Measurements from ENCODE around the gene CLEC4M. TPM values are rescaled to one million over a fixed set of nuclear protein-coding genes. Genes with fewer than 3 reads are reported as not detected.
"Not testable (repeated sequence)": the region's sequence is repeated elsewhere in the genome, so short reads cannot be mapped to it uniquely, and the experiment has no call there.

CLEC4M gene
- total RNA-seq, 2 donors from 2014 or later: not detected

DNA sequence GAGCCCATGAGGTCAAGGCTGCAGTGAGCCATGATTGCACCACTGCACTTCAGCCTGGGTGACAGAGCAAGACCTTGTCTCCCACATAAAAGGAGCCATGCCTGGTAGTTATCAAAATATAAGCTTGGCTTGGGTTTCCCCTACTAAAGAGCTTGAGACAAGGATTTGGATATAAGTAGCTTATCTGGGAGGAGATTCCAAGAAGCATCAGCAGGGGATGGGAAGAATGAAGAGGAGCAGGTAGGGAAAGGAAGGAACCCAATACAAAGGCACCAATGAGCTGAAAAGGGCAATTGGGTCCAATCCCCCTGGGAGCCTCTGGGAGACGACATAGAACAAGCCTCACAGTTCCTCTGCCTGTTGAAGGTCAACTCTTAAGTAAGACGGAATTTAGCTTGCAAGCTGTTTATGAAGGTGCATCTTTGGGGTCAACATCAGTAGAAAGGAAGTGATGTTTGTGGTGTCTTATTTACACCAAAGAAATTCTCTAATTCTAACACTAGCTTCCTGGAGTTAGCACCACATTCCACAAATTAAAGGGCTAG, 23.8 kb upstream of the CLEC4M start:
- intact Hi-C loops (cut with DNase I, micrococcal nuclease): no loop called here
- DNase-seq: no peak
- ATAC-seq: no peak

DNA sequence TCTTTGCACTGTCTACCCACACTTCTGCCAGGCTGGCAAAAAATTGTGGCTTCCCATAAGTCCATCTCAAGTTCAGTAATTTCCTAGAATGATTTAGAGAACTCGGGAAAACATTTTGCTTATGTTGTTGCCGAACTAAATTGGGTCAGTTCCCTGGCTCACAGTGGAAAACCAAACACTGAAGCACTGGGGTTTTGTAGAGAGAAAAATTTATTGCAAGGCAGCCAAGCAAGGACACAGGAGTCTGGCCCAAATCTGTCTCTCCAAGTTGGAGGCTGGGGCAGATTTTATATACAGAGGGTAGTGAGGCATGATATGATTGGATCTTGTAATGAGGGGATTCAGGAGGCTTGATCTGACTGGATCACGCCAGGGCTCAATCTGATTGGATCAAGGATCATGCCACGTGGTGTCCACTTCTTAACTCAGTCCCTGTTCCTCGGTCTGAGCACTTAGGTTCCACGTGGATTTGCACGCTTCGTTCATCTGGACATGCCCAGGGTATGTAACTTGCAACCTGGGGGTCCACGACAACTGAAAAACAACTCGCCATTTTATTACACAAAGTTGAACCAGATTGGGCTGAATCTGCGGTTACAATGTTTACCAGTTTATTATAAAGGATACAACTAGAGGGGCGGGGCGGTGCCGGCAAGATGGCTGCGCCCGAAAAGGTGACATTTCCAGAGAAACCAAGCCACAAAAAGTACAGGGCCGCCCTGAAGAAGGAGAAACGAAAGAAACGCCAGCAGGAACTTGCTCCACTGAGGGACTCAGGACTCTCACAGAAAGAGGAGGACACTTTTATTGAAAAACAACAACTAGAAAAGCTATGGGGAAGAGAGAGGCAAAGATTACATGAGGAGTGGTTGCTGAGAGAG, 23.0 kb upstream of the CLEC4M start:
- ATAC-seq: no peak
- intact Hi-C loops (cut with DNase I, micrococcal nuclease): no loop called here
- no peak for DNase-seq

DNA sequence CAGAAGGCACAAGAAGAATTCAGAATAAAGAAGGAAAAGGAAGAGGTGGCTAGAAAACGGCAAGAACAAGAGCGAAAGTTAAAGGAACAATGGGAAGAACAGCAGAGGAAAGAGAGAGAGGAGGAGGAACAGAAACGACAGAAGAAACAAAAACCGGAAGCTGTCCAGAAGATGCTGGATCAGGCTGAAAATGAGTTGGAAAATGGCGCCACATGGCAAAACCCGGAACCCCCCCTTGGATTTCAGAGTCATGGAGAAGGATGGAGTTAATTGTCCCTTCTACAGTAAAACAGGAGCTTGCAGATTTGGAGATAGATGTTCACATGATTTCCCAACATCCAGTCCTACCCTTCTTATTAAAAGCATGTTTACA, 22.4 kb upstream of the CLEC4M start:
- ATAC-seq: no peak
- intact Hi-C loops (cut with DNase I, micrococcal nuclease): no loop called here
- no peak for DNase-seq

DNA sequence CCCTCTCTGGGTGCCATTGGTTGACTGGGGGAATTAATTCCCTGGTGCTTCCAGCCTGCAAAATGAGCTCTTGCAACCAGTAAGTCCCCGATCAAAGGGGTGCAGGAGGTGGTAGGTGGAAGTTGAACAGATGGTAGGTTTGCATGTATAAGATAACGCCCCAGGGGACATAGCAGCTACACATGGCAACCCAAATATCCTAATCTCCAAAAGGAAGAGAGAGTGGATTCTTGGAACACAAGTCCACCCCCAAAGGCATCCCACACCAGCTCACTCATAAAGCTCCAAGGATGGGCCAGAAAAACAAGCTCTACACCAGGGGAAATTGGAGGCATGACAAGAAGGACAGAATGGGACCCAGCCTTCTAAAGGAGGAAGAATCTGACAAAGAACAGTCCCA, 20.5 kb upstream of the CLEC4M start:
- ATAC-seq (no peak), DNase-seq (no peak)
- intact Hi-C loops (cut with DNase I, micrococcal nuclease): no loop called here

DNA sequence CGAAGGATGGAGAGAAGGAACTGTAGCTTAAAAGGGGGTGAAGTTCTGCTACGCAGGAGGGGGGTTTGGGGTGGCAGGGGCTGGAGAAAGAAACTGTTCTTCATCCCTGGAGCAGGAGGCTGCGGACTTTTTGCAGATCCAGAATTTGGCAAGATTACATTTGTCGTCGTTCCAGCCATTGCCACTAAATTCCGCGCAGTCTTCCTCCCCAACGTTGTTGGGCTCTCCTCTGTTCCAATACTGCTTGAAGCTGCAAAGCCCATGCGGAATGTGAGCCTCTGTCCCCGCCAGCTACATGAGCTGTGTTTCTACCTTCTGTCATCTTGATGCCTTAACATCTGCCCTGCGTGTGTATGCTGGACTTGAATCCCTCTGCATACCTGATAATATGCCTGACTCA, 20.1 kb upstream of the CLEC4M start:
- ATAC-seq: no peak
- intact Hi-C loops (cut with DNase I, micrococcal nuclease): no loop called here
- DNase-seq: no peak

DNA sequence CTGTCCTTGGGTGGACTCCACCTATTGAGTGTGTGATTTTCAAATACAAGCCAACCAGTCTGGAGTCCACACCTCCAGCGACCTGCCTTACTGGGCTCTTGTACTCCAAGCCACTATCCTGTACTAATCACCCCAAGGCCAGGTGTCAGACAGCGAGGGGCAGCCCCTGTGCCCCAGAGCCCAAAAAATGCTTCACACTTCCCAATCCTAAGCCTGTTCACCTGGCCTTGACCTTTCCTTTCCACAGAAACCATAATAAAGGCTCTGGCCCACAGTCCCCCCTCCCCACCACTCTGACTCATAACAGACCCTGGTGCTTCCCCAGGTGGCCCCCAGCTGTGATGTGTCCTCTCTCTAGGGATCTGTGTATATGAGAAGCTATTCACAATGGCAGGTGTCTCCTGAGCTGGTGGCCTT, 19.6 kb upstream of the CLEC4M start:
- DNase-seq (no peak), ATAC-seq (no peak)
- intact Hi-C loops (cut with DNase I, micrococcal nuclease): no loop called here

DNA sequence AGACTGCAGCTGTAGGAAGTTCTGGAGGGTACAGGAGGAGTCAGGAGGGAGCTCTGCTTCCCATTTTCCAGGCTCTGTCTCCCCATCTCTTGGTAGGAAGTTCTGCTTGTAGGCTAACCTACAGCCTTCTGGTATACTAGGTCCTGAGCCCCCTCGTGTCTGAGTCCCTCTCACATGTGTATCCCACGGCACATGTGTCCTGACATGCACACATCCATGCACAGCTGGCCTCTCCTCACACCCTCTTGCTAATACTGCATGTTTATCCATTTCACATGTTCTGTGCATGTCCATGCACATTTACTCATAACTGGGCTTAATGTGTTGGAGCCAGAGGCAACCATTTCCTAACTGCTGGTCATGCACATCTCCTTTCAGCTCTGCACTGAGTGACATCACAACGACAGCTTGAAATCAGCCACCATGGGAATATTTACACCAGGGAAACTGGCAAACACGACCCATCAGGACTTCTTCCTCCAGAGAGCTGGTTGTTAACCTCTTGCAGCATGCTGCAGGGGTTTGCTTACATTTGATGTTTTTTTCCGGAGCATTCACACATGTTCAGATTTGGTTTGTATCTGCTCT, 18.8 kb upstream of the CLEC4M start:
- no peak for ATAC-seq
- DNase-seq: no peak
- intact Hi-C loops (cut with DNase I, micrococcal nuclease): no loop called here

DNA sequence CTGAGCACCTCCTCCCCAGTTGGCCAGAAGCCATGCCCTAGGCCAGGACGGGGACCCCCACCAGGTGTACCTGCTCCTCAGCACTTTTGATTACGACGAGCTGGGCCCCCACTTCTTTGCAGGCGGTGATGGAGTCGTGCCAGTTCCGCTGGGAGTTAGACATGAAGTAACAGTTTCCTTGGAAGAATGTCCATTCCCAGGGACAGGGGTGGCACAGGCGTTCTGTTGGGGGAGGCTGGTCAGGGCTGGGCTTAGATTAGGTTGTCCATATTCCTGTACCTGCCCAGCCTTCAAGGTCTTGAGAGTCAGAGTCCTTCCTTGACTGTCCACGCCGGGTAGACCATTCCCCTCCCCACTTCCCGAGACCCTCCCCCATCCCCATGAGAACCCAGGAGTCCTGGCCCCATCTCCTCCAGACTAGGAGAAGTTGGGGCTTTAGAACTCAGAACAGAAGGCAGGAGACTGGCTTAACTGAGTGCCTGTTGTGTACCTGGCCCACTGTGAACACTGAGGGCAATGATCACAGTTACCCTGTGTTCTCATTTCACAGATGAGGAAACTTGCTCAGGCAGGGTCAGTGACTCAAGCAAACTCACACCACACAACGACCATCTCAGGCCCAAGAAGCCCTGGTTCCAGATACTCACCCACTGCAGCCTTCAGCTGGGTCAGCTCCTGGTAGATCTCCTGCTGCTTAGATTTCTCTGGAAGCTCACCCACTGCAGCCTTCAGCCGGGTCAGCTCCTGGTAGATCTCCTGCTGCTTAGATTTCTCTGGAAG, 18.0 kb upstream of the CLEC4M start:
- intact Hi-C loops (cut with DNase I, micrococcal nuclease): no loop called here
- ATAC-seq (no peak), DNase-seq (no peak)

DNA sequence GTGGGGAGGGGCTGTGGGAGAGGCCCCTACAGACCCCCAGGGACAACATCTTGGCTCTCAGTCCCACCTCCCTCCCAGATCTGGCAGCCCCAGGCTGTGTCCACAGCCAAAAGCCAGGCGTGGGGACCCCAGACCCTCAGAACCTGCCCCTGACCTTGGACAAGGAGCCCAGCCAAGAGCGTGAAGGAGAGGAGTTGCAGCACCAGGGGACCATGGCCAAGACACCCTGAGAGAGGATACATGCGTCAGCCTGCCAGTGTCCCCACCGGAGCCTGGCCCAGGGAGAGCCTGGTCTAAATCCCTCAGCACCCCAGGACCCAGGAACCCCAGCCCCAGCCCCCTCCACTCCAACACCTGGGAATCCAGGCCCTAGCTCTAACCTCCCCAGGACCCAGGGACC, 16.7 kb upstream of the CLEC4M start:
- DNase-seq; ATAC-seq; intact Hi-C loops (cut with DNase I, micrococcal nuclease): not testable (repeated sequence)

DNA sequence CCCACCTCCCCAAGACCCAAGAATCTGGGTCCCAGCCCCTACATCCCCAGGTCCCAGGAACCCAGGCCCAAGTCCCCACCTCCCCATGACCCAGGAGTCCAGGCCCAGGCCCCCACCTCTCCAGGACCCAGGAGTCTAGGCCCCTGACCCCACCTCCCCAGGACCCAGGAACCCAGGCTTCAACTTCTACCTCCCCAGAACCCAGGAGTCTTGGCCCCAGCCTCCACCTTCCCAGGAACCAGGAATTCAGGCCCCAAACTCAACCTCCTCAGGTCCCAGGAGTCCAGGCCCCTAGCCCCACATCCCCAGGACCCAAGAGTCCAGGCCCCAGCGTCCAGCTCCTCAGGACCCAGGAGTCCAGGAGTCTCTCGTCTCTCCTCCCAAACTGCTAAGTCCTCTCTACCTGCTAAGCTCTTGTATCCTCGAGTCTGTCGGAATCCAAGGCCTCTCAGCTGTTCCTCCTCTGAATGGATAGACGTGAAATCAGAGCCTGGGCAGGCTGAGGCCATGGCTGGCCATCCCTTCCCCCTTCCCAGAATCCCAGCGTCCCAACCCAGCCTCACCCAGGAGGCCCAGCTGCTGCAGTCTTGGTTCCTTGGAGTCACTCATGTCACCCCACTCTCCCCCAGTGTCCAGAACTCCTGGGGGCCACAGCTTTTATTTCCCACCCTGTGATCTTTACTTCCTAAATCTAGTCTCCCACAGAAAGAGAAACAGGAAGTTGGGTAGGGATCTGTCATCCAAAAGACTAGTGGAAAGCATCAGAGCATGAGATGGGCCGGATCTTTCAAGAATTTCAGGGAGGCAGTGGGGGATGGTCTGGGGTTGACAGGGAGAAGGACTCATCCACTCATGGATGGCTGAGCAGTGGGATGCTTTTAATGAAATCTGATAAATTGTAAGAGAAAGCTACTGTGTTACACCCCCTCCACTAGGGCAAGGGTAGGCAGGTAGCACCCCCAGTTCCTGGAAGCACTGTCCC, 15.8 kb upstream of the CLEC4M start, which contains the start of gene CD209:
TSS of gene CD209 (minus strand) at position 632 of the 982 bp plus-strand sequence. CDS start at position 609, 23 bp downstream.
- DNase-seq (no peak), ATAC-seq (no peak)
- intact Hi-C loops (cut with DNase I, micrococcal nuclease): no loop called here

DNA sequence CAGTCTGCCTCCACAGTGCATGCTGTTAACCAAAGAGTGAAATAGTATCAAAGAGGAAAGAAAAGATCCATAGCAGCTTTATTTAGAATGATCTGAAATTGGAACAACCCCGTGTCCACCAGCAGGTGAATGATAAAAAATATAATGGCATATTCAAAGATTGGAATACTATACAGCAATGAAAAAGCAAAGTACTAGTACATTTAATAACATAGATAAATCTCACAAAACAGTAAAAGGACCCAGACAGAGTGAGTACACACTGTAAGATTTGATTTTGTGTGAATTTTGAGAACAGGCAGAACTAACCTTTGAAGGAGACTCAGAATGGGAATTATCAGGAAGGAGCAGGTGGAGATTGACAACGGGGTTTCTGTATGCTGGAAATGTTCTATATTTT, 14.9 kb upstream of the CLEC4M start:
- intact Hi-C loops (cut with DNase I, micrococcal nuclease): no loop called here
- DNase-seq: no peak
- ATAC-seq: no peak

DNA sequence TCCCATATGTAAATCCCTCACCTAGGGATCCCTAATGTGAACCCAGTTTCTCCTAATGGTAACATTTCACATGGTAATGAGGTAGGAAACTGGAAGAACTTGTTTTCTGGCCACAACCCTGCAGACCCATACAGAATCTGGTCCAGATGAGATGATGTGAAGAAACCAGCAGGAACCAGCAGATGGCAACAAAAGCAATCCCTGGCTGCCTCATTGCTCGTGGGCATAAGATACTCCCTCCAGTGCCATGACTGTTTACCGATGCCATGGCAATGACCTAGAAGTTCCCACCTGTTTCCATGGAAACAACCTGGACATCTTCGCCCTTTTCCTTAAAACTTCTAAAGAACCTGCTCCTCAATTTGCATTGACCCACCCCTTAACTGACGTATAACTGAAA, 14.3 kb upstream of the CLEC4M start:
- no peak for DNase-seq
- ATAC-seq: peak; percentile 44
- intact Hi-C loops (cut with DNase I, micrococcal nuclease): no loop called here

DNA sequence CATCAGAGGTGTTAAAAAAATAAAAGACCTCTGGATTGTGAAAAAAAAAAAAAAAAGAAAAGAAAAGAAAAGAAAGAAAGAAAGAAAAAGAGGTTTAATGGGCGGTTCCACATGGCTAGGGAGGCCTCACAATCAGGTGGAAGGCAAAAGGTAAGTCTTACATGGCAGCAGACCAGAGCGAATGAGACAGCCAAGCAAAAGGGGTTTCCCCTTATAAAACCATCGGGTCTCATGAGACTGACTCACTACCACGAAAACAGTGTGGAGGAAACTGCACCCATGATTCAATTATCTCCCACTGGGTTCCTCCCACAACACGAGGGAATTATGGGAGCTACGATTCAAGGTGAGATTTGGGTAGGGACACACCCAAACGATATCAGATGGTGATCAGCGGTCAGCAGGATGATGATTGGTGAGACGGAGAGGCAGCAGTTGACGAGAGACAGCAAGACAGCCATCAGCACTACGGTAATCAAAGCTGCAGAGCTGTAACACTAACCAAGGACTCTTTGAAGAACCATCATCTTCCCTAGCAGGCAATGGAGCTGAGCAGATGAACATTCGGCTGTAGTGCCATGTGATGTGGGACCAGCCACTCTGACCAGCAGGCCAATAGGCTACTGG, 11.8 kb upstream of the CLEC4M start:
- ATAC-seq: no peak

DNA sequence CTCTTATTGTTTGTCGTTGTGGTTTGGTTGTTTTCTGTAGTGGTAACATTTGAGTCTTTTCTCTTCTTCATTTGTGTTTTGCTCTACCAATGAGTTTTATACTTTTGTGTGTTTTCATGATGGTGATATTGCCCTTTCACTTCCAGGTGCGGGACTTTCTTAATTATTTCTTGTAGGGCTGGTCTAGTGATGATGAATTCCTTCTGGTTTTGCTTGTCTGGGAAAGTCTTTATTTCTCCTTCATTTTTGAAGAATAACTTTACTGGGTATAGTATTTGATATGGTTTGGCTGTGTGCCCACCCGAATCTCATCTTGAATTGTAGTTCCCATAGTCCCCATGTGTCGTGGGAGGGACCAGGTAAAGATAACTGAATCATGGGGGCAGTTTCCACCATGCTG, 6.8 kb upstream of the CLEC4M start:
- intact Hi-C loops (cut with DNase I, micrococcal nuclease): no loop called here
- no peak for DNase-seq
- ATAC-seq: no peak

More for the DNA sequence above, 11.8 kb upstream of the CLEC4M start:
- intact Hi-C loops (cut with DNase I, micrococcal nuclease): no loop called here
- no peak for DNase-seq

DNA sequence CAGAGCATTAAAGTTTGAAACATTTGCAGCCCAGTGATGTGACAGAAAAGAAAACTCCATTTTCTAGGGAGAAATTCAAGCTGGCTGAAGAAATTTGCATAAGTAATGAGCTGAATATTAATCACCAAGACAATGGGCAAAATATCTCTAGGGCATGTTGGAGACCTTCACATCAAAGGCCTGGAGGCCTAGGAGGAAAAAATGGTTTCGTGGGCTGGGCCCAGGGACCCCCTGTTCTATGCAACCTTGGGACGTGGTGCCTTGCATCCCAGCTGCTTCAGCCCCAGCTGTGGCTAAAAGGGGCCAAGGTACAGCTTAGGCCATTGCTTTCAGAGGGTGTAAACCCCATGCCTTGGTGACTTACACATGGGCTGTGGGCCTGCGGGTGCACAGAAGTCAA, 5.7 kb upstream of the CLEC4M start:
- DNase-seq (no peak), ATAC-seq (no peak)
- intact Hi-C loops (cut with DNase I, micrococcal nuclease): no loop called here

DNA sequence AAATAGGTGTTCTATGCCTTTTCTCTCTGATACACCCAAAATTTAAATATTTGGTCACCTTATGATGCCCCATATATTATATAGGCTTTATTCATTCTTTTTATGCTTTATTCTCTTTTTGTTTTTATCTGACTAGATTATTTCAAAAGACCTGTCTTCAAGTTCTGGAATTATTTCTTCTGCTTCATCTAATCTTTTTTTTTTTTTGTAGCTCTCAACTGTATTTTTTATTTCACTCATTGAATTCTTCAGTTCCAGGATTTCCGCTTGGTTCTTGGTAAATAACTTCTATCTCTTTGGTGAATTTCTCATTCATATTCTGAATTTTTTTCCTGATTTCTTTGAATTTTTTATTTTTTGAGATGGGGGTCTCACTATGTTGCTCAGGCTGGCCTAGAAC, 3.9 kb upstream of the CLEC4M start:
- DNase-seq (no peak), ATAC-seq (no peak)
- intact Hi-C loops (cut with DNase I, micrococcal nuclease): no loop called here

DNA sequence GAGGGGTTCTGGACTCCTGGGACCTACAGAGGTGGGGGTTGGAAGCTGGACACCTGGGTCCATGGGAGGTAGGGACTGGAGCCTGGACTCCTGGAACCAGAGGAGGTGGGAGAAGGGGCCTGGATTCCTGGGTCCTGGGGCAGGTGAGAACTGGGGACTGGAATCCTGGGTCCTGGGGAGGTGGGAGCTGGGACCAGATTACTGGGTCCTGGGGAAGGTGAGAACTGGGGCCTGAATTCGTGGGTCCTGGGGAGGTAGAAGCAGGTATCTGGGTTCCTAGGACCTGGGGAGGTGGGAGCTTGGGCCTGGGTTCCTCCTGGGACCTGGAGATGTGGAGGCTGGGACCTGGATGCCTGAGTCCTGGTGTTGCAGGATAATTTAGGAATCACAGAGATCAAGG, 653 bp downstream of the CLEC4M start:
- DNase-seq: no peak
- intact Hi-C loops (cut with DNase I, micrococcal nuclease): no loop called here
- no peak for ATAC-seq

DNA sequence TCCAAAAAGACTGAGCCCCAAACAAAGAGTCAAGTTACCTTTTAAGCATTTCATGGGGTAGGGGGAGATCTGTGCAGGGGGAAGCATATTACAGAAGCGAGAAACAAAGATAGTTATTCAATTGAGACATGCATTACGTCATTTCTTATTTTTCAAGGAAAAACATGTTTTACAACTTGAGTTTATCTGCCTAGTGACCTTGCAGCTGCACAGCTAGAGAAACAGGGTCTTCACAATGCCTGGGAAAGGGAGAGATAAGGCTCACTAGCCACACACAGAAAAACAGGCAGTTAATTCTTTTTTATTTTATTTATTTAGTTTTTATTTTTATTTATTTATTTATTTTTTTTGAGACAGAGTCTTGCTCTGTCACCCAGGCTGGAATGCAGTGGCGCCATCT, 1.1 kb downstream of the CLEC4M start:
- intact Hi-C loops (cut with DNase I, micrococcal nuclease): not testable (repeated sequence)

More for the DNA sequence above, 1.1 kb downstream of the CLEC4M start:
- not testable (repeated sequence) for ATAC-seq, DNase-seq

All from left colon (tissue), 2 donors.